ENCODE data around the gene DIPK1A. TPM values are rescaled to one million over a fixed set of nuclear protein-coding genes. Genes with fewer than 3 reads are reported as not detected.

DIPK1A gene
- total RNA-seq, 1 donor, result 29.0 TPM

DNA sequence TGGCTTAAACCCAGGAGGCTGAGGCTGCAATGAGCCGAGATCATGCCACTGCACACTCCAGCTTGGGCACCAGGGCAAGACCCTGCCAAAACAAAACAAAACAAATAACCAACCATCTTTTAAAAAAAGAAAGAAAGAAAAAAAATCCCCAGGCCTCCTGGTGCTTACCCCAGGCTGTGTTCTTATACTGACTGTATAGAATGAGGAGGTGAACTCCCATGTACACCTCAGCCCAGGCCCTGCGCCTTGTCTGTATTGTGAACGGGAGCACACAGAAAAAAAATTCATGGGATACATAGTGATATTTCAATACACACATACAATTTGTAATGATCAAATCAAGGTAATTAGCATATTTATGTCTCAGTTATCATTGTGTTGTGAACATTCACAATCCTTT is 115.4 kb downstream of the DIPK1A start:
- TF ChIP-seq, protein P1, sequence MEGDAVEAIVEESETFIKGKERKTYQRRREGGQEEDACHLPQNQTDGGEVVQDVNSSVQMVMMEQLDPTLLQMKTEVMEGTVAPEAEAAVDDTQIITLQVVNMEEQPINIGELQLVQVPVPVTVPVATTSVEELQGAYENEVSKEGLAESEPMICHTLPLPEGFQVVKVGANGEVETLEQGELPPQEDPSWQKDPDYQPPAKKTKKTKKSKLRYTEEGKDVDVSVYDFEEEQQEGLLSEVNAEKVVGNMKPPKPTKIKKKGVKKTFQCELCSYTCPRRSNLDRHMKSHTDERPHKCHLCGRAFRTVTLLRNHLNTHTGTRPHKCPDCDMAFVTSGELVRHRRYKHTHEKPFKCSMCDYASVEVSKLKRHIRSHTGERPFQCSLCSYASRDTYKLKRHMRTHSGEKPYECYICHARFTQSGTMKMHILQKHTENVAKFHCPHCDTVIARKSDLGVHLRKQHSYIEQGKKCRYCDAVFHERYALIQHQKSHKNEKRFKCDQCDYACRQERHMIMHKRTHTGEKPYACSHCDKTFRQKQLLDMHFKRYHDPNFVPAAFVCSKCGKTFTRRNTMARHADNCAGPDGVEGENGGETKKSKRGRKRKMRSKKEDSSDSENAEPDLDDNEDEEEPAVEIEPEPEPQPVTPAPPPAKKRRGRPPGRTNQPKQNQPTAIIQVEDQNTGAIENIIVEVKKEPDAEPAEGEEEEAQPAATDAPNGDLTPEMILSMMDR (IDR thresholded peaks at IDR 0.05; ENCODE audit: extremely low read depth, low read depth, low read length), result no peak
- no peak for DNase-seq (ENCODE audit: insufficient read length, low spot score, missing footprints)
- H3K36me3 ChIP-seq (ENCODE audit: insufficient read depth, low read length), result peaks cover 33% of the 10 kb centered on the region

DNA sequence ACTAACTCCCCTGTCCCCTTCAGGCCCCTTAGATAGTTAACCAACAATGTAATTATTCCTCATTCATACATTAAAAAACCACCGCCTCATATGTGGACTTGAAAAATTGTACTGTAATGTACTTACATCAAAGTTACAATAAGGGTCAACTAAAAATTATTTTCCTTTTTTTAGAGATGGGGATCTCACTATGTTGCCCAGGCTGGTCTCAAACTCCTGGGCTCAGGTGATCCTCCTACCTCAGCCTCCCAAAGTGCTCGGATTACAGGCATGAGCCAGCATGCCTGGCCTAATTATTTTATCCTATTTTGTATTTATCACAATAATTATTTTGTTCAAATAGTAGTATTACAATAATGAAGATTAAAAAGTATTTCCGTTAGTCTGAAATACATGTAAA is 116.8 kb downstream of the DIPK1A start:
- H3K27me3 ChIP-seq (ENCODE audit: insufficient read depth, low read length), result no peaks in the 10 kb centered on the region
- no peak overlapping the region for H3K4me2 ChIP-seq (ENCODE audit: insufficient read depth, low read length)
- H3K27ac ChIP-seq (ENCODE audit: low read depth, low read length), result no peak overlapping the region
- H4K20me1 ChIP-seq (ENCODE audit: insufficient read depth, low read length), result peaks cover 25% of the 10 kb centered on the region
- H3K4me1 ChIP-seq (ENCODE audit: insufficient read depth, low read length), result no peaks in the 10 kb centered on the region
- DNase-seq (ENCODE audit: insufficient read length, low spot score, missing footprints), result no peak
- H2AFZ ChIP-seq (ENCODE audit: low read length), result no peak overlapping the region
- H3K79me2 ChIP-seq (ENCODE audit: insufficient read depth, low read length), result peaks cover 9% of the 10 kb centered on the region
- peaks cover 46% of the 10 kb centered on the region for H3K36me3 ChIP-seq (ENCODE audit: insufficient read depth, low read length)
- H3K4me3 ChIP-seq (ENCODE audit: insufficient read depth, low read length), result no peak overlapping the region
- TF ChIP-seq, protein P1 (IDR thresholded peaks at IDR 0.05; ENCODE audit: extremely low read depth, low read depth, low read length), result no peak
- H3K9me3 ChIP-seq (ENCODE audit: low read depth, low read length), result no peaks in the 10 kb centered on the region

More for the DNA sequence above, 115.4 kb downstream of the DIPK1A start:
- Histone ChIP-seq H3K4me2 (ENCODE audit: insufficient read depth, low read length) (no peak overlapping the region), H3K9me3 (ENCODE audit: low read depth, low read length) (no peaks in the 10 kb centered on the region), H3K4me3 (ENCODE audit: insufficient read depth, low read length) (no peak overlapping the region), H2AFZ (ENCODE audit: low read length) (no peak overlapping the region), H3K4me1 (ENCODE audit: insufficient read depth, low read length) (no peaks in the 10 kb centered on the region), H3K27me3 (ENCODE audit: insufficient read depth, low read length) (no peaks in the 10 kb centered on the region), H3K79me2 (ENCODE audit: insufficient read depth, low read length) (no peaks in the 10 kb centered on the region), H4K20me1 (ENCODE audit: insufficient read depth, low read length) (peaks cover 10% of the 10 kb centered on the region), H3K27ac (ENCODE audit: low read depth, low read length) (no peak overlapping the region)

DNA sequence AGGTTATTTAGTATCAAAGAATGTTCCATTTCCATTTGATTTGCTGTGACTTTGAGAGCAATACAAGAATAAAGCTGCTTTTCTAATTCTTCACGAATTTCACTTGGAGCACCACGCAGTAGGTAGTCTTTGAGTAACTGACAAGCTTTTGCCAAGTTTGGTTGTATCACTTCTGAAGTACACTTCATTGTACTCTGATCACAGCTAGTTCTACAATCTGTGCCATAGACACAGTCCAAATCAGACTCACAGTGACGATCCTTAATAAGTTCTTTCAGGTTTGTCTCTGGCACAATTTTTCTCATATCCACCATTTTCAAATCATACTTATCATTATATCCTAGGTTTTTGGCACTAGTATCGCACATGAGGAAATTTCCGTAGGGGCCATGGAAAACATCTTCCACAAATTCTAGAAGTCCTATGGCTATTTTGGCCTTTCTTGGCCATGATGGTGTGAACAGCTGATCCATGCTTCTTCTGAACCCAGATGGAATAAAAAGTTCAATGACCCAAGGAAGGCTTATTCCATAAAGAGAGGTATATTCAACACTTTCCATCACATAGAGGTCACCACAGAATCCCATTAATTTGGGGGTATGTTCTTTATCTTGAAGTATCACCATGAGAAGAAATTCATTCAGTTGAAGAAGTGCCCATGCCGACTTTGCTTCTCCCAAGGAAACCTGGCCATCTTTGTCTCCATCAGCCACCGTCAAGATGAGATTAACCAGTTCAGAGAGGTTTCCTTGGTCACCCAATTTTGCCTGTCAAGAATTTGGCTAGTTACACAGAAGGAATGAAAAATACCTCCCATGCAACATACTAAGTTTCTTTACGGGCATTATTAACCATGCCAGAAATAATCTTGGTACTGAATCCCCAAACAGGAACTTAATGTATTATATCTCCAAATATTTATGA is 117.6 kb downstream of the DIPK1A start:
- peaks cover 54% of the 10 kb centered on the region for H3K36me3 ChIP-seq (ENCODE audit: insufficient read depth, low read length)
- H2AFZ ChIP-seq (ENCODE audit: low read length), result no peak overlapping the region
- H3K4me1 ChIP-seq (ENCODE audit: insufficient read depth, low read length), result no peaks in the 10 kb centered on the region
- no peak overlapping the region for H3K27ac ChIP-seq (ENCODE audit: low read depth, low read length)
- peaks cover 33% of the 10 kb centered on the region for H4K20me1 ChIP-seq (ENCODE audit: insufficient read depth, low read length)
- H3K27me3 ChIP-seq (ENCODE audit: insufficient read depth, low read length), result no peaks in the 10 kb centered on the region
- TF ChIP-seq, protein P1 (IDR thresholded peaks at IDR 0.05; ENCODE audit: extremely low read depth, low read depth, low read length), result no peak
- H3K4me3 ChIP-seq (ENCODE audit: insufficient read depth, low read length), result no peak overlapping the region
- no peaks in the 10 kb centered on the region for H3K9me3 ChIP-seq (ENCODE audit: low read depth, low read length)
- no peak overlapping the region for H3K4me2 ChIP-seq (ENCODE audit: insufficient read depth, low read length)
- no peak for DNase-seq (ENCODE audit: insufficient read length, low spot score, missing footprints)
- peaks cover 16% of the 10 kb centered on the region for H3K79me2 ChIP-seq (ENCODE audit: insufficient read depth, low read length)

DNA sequence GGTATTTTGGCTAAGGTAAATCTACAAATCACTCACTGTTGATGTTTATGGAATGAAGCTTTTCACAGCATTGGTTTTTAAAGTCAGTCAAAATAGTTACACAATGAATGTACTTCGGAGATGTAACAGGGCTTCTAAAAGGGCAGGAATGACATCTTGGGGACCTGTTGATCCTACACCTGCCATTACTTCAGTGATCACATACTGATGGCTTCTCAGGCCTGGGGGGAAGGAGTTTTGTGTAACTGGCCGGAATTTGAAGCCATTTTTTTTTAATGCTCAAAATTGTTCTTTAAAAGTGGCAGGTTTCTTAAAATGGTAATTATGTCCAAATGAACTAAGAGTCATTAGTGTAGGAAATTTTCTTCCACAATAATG is 118.2 kb downstream of the DIPK1A start:
- no peak overlapping the region for H3K4me3 ChIP-seq (ENCODE audit: insufficient read depth, low read length)
- TF ChIP-seq, protein P1 (IDR thresholded peaks at IDR 0.05; ENCODE audit: extremely low read depth, low read depth, low read length), result no peak
- H2AFZ ChIP-seq (ENCODE audit: low read length), result no peak overlapping the region
- peaks cover 39% of the 10 kb centered on the region for H4K20me1 ChIP-seq (ENCODE audit: insufficient read depth, low read length)
- no peak overlapping the region for H3K4me2 ChIP-seq (ENCODE audit: insufficient read depth, low read length)
- H3K36me3 ChIP-seq (ENCODE audit: insufficient read depth, low read length), result peaks cover 60% of the 10 kb centered on the region
- peaks cover 3% of the 10 kb centered on the region for H3K4me1 ChIP-seq (ENCODE audit: insufficient read depth, low read length)
- no peak overlapping the region for H3K27ac ChIP-seq (ENCODE audit: low read depth, low read length)
- peaks cover 23% of the 10 kb centered on the region for H3K79me2 ChIP-seq (ENCODE audit: insufficient read depth, low read length)
- DNase-seq (ENCODE audit: insufficient read length, low spot score, missing footprints), result no peak
- no peaks in the 10 kb centered on the region for H3K27me3 ChIP-seq (ENCODE audit: insufficient read depth, low read length)
- no peaks in the 10 kb centered on the region for H3K9me3 ChIP-seq (ENCODE audit: low read depth, low read length)
